ENCODE results near the gene GRK4.

DNA sequence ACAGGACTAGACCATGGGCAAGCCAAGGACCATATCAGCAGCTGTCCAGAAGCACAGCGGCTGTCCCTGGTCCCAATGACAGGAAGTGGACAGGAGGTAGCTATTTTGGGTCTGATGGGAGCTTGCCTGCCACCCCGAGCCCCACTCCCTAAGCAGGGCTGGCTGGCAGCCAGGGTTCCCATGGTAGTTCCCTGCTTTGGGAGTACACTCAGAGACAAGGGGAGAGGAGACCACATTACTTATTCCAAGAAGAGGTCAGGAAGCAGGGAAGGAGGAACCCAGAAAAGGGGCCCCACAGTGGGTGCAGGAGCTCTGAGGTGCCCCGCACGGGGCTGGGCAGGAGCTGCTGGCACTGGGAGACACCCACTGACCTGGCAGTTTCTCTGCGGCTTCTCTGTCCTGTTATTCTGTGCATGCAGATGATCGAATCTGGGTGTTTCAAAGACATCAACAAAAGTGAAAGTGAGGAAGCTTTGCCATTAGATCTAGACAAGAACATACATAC is 74.6 kb downstream of the GRK4 start:
- TF ChIP-seq CTCF (IDR thresholded peaks at IDR 0.05; ENCODE audit: insufficient read depth, low read length, poor library complexity, severe bottlenecking) (no peak), EZH2phosphoT487 (conservative IDR thresholded peaks at IDR 0.05; ENCODE audit: low read length) (no peak)
